HepG2 (cell line): ENCODE results near the gene ECSIT. TPM values are rescaled to one million over a fixed set of nuclear protein-coding genes. Genes with fewer than 3 reads are reported as not detected.

Experiments used
- GTF2F1 ChIP-seq: fragments of 150-350 bp; IDR thresholded peaks from 2 replicates; pipeline ENCODE4 v1.6.1; 2014; ENCODE audit warnings: low read length
- KAT8 ChIP-seq: IDR thresholded peaks from 2 replicates; pipeline ENCODE4 v1.6.1; 2016; ENCODE audit warnings: missing genetic modification reagents, missing compliant biosample characterization
- MAX ChIP-seq: IDR thresholded peaks from 2 replicates; pipeline ENCODE4 v1.6.1; 2012; ENCODE audit warnings: inconsistent platforms
- NFKBIZ ChIP-seq: IDR thresholded peaks from 2 replicates; pipeline ENCODE4 v1.6.1; 2018; ENCODE audit warnings: missing genetic modification reagents, missing compliant biosample characterization
- PHF21A ChIP-seq: sonication (generic); formaldehyde crosslinking; IDR thresholded peaks from 2 replicates; pipeline ENCODE4 v1.5.0; 2020; ENCODE audit warnings: mild to moderate bottlenecking, missing genetic modification reagents
- SMAD3 ChIP-seq: sonication (generic); formaldehyde crosslinking; IDR thresholded peaks from 2 replicates; pipeline ENCODE4 v1.4.0; 2020; ENCODE audit warnings: missing genetic modification reagents
- SOX13 ChIP-seq, 3 experiments: fragments of 450-650 bp in 1 of 3; sonication (generic) in 1 of 3; formaldehyde crosslinking in 1 of 3; IDR thresholded peaks in 2 of 3; conservative IDR thresholded peaks in 1 of 3; 2 replicates each; pipeline versions ENCODE4 v1.5.0 to v1.6.1; 2016 to 2020; ENCODE audit warnings: antibody characterized with exemption in 1 of 3, mild to moderate bottlenecking in 1 of 3, missing compliant biosample characterization in 1 of 3, missing genetic modification reagents in 1 of 3, moderate library complexity in 1 of 3
- SSRP1 ChIP-seq: IDR thresholded peaks from 2 replicates; pipeline ENCODE4 v1.6.1; 2016; ENCODE audit warnings: control low read depth
- YEATS4 ChIP-seq: sonication (generic); formaldehyde crosslinking; IDR thresholded peaks from 2 replicates; pipeline ENCODE4 v1.4.0; 2020; ENCODE audit warnings: missing genetic modification reagents, borderline replicate concordance
- ZBTB3 ChIP-seq: sonication (generic); formaldehyde crosslinking; IDR thresholded peaks from 2 replicates; pipeline ENCODE4 v1.4.0; 2020; ENCODE audit warnings: low read depth, mild to moderate bottlenecking, moderate library complexity, missing genetic modification reagents, borderline replicate concordance
- ZNF264 ChIP-seq: sonication (generic); formaldehyde crosslinking; IDR thresholded peaks from 2 replicates; pipeline ENCODE4 v1.4.0; 2020; ENCODE audit warnings: missing genetic modification reagents
- ZNF354B ChIP-seq: sonication (generic); formaldehyde crosslinking; IDR thresholded peaks from 2 replicates; pipeline ENCODE4 v1.8.0; 2022; ENCODE audit warnings: mild to moderate bottlenecking, missing genetic modification reagents
- ZNF563 ChIP-seq: sonication (generic); formaldehyde crosslinking; IDR thresholded peaks from 2 replicates; pipeline ENCODE4 v1.8.0; 2022; ENCODE audit warnings: mild to moderate bottlenecking, moderate library complexity, missing genetic modification reagents
- ZNF747 ChIP-seq: sonication (generic); formaldehyde crosslinking; IDR thresholded peaks from 2 replicates; pipeline ENCODE4 v1.8.1; 2023; ENCODE audit warnings: missing genetic modification reagents, mild to moderate bottlenecking, borderline replicate concordance
- ZNF775 ChIP-seq: sonication (generic); formaldehyde crosslinking; IDR thresholded peaks from 2 replicates; pipeline ENCODE4 v1.4.0; 2020; ENCODE audit warnings: missing genetic modification reagents, mild to moderate bottlenecking, moderate library complexity, borderline replicate concordance
- ZNF777 ChIP-seq: sonication (generic); formaldehyde crosslinking; IDR thresholded peaks from 2 replicates; pipeline ENCODE4 v1.4.0; 2020; ENCODE audit warnings: missing genetic modification reagents
- ZSCAN30 ChIP-seq: sonication (generic); formaldehyde crosslinking; IDR thresholded peaks from 2 replicates; pipeline ENCODE4 v1.5.0; 2020; ENCODE audit warnings: mild to moderate bottlenecking, missing genetic modification reagents
- polyA plus RNA-seq, 8 experiments: library from polyadenylated mRNA; depleted of rRNA in 3 of 8; stranded (reverse) in 7 of 8; unstranded in 1 of 8; fragments of >200 nt; fragmentation: Illumina TruSeq in 4 of 8; extraction: Trizol in 4 of 8; gene quantifications; 2 replicates each; pipeline versions ENCODE4 v1.2.1 to v1.2.3, GENCODE V29; 2011 to 2016; ENCODE audit warnings: low read depth in 4 of 8, missing spikeins in 1 of 8, mixed read lengths in 1 of 8; ENCODE audit not compliant: insufficient read depth in 1 of 8
- total RNA-seq, 5 experiments: library from RNA; depleted of rRNA; stranded (reverse); fragments of >200 nt; fragmentation: Illumina TruSeq; extraction: Trizol; gene quantifications; 2 replicates each; pipeline ENCODE4 v1.2.3, GENCODE V29; 2016; ENCODE audit warnings: low read depth in 1 of 5
- TF ChIP-seq, protein P1 (sequence below): sonication (generic); formaldehyde crosslinking; IDR thresholded peaks from 2 replicates; pipeline ENCODE4 v1.5.0; 2020; ENCODE audit warnings: mild to moderate bottlenecking, missing genetic modification reagents, borderline replicate concordance
- TF ChIP-seq, protein P2 (sequence below): sonication (generic); formaldehyde crosslinking; IDR thresholded peaks from 2 replicates; pipeline ENCODE4 v1.4.0; 2020; ENCODE audit warnings: missing genetic modification reagents

The ECSIT gene
- total and polyA plus RNA-seq, 2 of the 13 experiments (the other 11 are each of a cell fraction or from before 2014, with no cell fraction given): 36.4 to 62.3 TPM

DNA sequence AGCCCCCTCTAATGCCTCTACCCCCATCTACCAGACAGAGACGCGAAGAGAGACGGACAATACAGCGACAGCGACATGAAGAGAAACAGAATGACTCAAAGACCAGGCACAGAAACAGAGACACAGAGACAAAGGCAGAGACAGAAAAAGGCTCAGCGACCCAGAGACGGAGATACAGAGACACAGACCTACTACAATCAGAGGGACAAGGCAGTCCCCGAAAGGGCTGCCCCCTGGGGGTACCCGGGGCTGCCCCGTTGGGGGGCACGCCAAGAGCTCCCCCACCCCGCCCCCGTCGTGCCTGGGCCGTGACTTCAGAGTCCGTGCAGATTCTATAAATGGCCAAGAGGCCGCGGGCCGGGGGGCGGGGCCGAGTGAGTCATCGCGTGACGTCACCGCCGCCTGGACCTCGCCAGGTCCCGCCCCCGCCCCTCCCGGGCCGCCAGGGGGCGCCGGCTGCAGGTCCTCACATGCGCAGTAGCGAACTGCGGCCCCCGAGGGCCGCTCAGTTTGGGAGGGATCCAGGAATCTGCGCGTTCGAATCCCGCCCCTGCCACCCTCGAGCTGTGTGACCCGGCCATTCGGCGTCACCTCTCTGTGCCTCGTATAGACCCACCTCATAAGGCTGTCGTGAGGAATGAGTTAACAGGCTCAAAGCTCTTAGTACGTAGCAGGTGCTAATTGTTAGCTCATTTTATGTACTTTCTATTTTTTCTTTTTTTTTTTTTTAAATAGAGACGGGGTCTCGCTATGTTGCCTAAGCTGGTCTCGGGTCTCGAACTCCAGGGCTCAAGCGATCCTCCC is 7.1 kb upstream of the ECSIT start (continued):
- TF ChIP-seq, protein P1, sequence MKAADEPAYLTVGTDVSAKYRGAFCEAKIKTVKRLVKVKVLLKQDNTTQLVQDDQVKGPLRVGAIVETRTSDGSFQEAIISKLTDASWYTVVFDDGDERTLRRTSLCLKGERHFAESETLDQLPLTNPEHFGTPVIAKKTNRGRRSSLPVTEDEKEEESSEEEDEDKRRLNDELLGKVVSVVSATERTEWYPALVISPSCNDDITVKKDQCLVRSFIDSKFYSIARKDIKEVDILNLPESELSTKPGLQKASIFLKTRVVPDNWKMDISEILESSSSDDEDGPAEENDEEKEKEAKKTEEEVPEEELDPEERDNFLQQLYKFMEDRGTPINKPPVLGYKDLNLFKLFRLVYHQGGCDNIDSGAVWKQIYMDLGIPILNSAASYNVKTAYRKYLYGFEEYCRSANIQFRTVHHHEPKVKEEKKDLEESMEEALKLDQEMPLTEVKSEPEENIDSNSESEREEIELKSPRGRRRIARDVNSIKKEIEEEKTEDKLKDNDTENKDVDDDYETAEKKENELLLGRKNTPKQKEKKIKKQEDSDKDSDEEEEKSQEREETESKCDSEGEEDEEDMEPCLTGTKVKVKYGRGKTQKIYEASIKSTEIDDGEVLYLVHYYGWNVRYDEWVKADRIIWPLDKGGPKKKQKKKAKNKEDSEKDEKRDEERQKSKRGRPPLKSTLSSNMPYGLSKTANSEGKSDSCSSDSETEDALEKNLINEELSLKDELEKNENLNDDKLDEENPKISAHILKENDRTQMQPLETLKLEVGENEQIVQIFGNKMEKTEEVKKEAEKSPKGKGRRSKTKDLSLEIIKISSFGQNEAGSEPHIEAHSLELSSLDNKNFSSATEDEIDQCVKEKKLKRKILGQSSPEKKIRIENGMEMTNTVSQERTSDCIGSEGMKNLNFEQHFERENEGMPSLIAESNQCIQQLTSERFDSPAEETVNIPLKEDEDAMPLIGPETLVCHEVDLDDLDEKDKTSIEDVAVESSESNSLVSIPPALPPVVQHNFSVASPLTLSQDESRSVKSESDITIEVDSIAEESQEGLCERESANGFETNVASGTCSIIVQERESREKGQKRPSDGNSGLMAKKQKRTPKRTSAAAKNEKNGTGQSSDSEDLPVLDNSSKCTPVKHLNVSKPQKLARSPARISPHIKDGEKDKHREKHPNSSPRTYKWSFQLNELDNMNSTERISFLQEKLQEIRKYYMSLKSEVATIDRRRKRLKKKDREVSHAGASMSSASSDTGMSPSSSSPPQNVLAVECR (CRISPR knock-in tag): peak; percentile 26; the same call in 1 of the 2 replicates
- no peak for TF ChIP-seq ZNF775
- no peak for TF ChIP-seq ZNF354B (CRISPR knock-in tag)
- TF ChIP-seq MAX: peak; percentile 13; the same call in 1 of the 2 replicates
- TF ChIP-seq GTF2F1: no peak
- 0 out of 2 replicates have a peak, but pooled peaks have one; percentile 50 for TF ChIP-seq ZNF777 (CRISPR knock-in tag)
- TF ChIP-seq ZBTB3 (CRISPR knock-in tag): no peak
- TF ChIP-seq SOX13 (IDR thresholded peaks at IDR 0.05): no peak
- 0 out of 4 replicates have a peak, but pooled peaks of 1 of the 2 experiments have one; percentile 7 for TF ChIP-seq SOX13 (CRISPR knock-in tag; conservative IDR thresholded peaks at IDR 0.05 in 1 of 2, IDR thresholded peaks at IDR 0.05 in 1 of 2)
- TF ChIP-seq, protein P2, sequence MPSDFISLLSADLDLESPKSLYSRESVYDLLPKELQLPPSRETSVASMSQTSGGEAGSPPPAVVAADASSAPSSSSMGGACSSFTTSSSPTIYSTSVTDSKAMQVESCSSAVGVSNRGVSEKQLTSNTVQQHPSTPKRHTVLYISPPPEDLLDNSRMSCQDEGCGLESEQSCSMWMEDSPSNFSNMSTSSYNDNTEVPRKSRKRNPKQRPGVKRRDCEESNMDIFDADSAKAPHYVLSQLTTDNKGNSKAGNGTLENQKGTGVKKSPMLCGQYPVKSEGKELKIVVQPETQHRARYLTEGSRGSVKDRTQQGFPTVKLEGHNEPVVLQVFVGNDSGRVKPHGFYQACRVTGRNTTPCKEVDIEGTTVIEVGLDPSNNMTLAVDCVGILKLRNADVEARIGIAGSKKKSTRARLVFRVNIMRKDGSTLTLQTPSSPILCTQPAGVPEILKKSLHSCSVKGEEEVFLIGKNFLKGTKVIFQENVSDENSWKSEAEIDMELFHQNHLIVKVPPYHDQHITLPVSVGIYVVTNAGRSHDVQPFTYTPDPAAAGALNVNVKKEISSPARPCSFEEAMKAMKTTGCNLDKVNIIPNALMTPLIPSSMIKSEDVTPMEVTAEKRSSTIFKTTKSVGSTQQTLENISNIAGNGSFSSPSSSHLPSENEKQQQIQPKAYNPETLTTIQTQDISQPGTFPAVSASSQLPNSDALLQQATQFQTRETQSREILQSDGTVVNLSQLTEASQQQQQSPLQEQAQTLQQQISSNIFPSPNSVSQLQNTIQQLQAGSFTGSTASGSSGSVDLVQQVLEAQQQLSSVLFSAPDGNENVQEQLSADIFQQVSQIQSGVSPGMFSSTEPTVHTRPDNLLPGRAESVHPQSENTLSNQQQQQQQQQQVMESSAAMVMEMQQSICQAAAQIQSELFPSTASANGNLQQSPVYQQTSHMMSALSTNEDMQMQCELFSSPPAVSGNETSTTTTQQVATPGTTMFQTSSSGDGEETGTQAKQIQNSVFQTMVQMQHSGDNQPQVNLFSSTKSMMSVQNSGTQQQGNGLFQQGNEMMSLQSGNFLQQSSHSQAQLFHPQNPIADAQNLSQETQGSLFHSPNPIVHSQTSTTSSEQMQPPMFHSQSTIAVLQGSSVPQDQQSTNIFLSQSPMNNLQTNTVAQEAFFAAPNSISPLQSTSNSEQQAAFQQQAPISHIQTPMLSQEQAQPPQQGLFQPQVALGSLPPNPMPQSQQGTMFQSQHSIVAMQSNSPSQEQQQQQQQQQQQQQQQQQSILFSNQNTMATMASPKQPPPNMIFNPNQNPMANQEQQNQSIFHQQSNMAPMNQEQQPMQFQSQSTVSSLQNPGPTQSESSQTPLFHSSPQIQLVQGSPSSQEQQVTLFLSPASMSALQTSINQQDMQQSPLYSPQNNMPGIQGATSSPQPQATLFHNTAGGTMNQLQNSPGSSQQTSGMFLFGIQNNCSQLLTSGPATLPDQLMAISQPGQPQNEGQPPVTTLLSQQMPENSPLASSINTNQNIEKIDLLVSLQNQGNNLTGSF (CRISPR knock-in tag): 0 out of 2 replicates have a peak, but pooled peaks have one; percentile 13
- TF ChIP-seq ZNF264: no peak
- peak; percentile 40; the same call in 1 of the 2 replicates for TF ChIP-seq PHF21A (CRISPR knock-in tag)
- TF ChIP-seq KAT8 (CRISPR knock-in tag): peak; percentile 55; the same call in 1 of the 2 replicates
- 0 out of 2 replicates have a peak, but pooled peaks have one; percentile 29 for TF ChIP-seq ZNF563 (CRISPR knock-in tag)
- no peak for TF ChIP-seq ZSCAN30 (CRISPR knock-in tag)
- TF ChIP-seq SSRP1: no peak
- peak; percentile 65; the same call in 1 of the 2 replicates for TF ChIP-seq NFKBIZ (CRISPR knock-in tag)
- TF ChIP-seq YEATS4 (CRISPR knock-in tag): peak; percentile 49; the same call in 1 of the 2 replicates
- 0 out of 2 replicates have a peak, but pooled peaks have one; percentile 40 for TF ChIP-seq SMAD3 (CRISPR knock-in tag)
- no peak for TF ChIP-seq ZNF747
